ENCODE data around the gene ZNF793.

ZNF793 gene

GRCh38 chr19:37563518-37563917, 56.8 kb downstream of the ZNF793 start:
- Histone ChIP-seq H3K4me3 (no peak overlapping the region), H3K27ac (no peak overlapping the region)

GRCh38 chr19:37564624-37565369, 58.1 kb downstream of the ZNF793 start:
- Histone ChIP-seq H3K27ac (no peak overlapping the region), H3K4me3 (no peak overlapping the region)

- Histone ChIP-seq H3K4me3 (no peak overlapping the region), H3K27ac (no peak overlapping the region)
These were observed 58.6 kb downstream of the ZNF793 start for GRCh38 chr19:37565370-37565669.

GRCh38 chr19:37572203-37572602, 65.5 kb downstream of the ZNF793 start:
- H3K4me3 ChIP-seq: no peak overlapping the region
- H3K27ac ChIP-seq: no peak overlapping the region

- Histone ChIP-seq H3K4me3 (no peak overlapping the region), H3K27ac (no peak overlapping the region)
These were observed 76.6 kb downstream of the ZNF793 start for GRCh38 chr19:37583340-37583739.

All from skin epidermis (tissue), 12 donors.